Dedifferentiated amniotic fluid mesenchymal stem cell (primary cell): Measurements from ENCODE around the gene BRMS1.

Experiments
- DNase-seq: peaks from one replicate; pipeline ENCODE4 v3.0.0-alpha.2; 2016; ENCODE audit errors: extremely low spot score

Gene BRMS1

DNA sequence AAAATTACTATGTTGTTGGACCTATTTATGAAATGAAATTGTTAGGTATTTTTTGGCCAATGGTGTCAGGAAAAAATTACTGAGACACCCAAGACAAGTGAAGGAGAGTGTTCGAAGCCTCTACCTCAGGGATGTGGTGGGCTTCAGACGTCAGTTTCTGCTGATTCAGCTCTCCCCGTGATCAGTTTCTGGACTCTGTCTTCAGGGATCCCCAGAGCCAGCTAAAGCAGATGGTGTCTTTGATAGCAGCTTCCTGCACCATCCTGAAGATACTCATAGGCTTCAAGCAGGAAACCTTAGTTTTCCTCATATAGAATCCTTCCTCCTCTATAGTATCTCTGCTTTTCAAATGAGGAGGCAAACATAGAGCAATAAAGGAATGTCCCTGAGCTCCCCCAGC is 35.4 kb downstream of the BRMS1 start:
- DNase-seq: no peak

DNA sequence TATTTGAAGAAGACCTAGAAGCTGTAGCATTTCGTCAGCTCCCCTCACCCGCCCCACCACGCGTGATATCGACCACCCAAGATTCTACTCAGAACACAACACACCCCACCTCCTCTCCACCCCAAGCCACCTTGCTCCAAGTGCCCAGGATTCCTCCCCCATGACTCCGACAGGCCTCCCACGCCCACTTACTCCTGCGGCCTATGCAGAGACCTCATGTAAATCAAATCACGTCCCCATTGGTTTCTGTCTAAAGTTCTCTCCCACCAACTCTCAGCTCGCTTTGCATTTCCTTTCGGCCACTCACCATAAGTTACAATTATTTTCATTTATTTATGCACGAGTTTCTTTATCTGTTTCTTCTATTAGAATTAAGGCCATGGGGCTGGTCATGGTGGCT is 42.2 kb downstream of the BRMS1 start:
- DNase-seq: no peak

DNA sequence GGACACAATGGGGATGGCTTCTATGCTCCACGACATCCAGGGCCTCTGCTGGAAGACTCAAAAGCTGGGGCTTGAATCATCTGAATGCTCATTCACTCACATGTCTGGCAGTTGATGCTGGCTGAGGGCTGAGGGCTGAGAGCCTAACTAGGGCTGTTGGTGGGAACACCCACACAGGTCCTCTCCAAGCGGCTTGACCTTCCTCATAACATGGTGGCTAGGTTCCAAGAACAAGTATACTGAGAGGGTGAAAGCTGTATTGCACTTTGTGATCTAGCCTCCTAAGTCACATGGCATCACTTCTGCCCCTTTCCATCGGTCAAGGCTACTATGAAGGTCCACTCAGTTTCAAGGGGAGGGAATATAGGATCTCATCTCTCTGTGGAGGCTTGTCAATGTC is 45.7 kb downstream of the BRMS1 start:
- DNase-seq: no peak

DNA sequence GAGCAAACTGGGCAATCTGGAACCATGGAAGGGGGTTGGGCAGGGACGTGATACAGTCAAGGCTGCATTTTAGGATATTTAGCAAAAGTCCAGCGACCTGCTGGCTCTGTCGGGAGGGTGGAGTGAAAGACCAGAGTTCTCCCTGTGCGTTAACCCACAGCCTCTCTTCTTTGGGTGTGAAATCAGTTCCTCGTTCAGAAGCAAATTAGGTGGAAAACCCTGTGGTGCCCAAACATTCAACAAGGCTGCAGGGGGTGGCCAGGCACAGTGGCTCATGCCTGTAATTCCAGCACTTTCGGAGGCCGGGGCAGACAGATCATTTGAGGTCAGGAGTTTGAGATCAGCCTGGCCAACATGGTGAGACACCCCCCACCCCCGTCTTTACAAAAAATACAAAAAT is 47.3 kb downstream of the BRMS1 start:
- DNase-seq: no peak

DNA sequence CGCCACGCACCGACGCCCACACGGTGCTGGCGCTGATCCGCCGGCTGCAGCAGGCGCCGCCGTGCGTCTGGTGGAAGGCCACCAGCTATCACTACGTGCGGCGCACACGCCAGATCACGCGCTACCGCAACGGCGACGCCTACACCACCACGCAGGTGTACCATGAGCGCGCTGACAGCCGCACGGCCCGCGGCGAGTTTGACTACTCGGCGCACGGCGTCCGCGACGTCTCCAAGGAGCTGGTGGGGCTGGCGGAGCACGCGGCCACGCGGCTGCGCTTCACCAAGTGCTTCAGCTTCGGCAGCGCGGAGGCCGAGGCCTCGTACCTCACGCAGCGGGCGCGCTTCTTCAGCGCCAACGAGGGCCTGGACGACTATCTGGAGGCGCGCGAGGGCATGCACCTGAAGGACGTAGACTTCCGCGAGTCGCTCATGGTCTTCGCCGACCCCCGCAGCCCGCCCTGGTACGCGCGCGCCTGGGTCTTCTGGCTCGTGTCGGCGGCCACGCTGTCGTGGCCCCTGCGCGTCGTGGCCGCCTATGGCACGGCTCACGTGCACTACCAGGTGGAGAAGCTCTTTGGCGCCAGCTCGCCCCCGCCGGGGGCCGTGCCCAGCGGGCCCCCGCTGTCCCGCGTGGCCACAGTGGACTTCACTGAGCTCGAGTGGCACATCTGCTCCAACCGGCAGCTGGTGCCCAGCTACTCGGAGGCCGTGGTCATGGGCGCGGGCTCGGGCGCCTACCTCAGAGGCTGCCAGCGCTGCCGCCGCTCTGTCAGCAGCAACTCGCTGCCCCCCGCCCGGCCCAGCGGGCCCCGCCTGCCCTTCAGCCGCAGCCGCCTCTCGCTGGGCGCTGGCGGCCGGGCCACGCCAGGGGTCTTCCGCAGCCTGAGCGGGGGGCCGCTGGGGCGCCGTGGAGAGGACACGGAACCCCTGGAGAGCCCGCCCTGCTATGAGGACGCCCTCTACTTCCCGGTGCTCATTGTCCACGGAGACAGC is 50.0 kb downstream of the BRMS1 start:
- no peak for DNase-seq

DNA sequence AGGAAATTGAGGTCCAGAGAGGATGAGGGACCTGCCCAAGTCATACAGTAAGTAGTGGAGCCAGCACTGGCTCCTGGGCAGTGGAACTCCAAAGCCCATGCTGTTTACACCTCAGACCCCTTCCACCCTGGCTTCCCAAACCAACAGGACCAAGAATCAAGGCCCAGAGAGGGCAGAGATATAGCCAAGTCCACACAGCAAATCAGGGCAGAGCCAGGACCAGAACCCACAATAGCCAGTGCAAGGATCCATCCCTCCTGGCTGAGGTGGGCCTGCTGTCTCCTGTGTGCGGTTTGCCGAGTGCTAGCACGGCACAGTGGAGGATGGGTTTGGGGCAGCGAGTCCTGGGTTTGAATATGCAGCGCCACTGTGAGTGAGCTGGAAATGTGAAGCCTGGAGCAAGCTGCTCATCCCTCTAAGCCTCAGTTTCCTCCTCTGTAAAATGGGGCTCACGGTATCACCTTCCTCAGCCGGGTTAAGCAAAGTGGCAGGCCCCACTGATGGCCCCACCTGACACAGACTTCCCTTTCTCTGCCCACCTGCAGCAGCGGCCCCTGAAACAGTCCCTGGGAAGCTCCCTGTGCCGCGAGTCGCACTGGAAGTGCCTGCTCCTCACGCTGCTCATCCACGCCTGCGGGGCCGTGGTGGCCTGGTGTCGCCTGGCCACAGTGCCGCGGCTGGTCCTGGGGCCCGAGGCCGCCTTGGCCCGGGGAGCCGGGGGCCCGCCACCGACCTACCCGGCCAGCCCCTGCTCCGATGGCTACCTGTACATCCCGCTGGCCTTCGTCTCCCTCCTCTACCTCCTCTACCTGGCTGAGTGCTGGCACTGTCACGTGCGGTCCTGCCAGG is 50.9 kb downstream of the BRMS1 start:
- DNase-seq: no peak

DNA sequence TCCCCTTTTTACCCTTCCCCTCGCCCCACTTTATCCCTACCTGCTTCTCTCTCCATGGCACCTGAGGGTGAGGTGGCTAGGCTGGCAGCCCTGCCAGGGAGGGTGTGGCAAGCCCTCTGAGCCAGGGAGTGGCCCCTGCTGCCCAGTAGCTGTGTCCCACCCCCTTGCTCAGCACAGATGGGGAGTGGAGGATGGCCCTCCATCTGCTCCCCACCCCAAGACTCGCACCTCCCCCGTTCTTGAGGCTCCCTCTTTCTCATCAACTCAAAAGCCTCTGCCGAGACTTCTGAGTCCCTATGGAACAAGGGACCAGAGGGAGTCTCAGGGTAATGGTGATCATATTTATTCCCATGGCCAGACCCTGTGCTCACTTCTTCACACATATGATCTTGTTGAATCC is 51.6 kb downstream of the BRMS1 start:
- DNase-seq: no peak

DNA sequence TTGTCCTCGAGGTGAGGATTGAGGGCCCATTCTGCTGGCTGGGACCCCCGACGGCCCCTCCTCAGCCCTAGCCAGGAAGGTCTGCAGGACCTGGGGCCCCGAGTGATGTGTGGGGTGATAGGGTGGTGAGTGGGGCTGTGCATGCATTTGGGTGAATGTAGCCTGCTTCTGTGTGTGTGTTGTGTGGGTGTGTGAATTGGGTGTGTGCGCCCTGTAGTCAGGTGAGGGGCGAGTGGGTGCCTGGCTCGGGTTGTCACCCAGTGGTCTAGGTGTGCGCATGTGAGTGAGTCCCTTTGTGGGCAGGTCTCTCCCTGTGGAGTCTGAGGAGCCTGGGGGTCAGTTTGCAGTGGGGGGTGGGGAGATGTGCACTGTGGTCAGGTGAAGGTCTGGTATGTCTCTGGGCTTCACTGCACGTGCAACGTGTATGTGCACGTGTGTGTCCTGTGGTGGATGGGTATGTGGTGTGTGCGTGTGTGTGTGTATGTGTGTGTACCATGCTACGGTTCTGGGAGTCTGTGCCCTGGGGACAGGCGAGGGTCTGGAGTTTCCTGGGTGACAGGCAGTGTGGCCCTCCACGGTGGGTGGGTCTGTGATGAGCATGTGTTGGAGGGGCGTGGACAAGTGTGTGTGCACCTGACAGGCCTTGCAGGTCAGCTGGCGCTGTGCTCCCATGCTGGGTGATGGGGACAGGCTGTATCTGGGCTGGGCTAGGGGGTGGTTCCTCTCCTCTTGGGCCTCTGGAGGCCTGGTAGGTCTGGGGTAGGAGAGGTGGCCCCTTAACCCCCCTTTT is 52.2 kb downstream of the BRMS1 start:
- no peak for DNase-seq

DNA sequence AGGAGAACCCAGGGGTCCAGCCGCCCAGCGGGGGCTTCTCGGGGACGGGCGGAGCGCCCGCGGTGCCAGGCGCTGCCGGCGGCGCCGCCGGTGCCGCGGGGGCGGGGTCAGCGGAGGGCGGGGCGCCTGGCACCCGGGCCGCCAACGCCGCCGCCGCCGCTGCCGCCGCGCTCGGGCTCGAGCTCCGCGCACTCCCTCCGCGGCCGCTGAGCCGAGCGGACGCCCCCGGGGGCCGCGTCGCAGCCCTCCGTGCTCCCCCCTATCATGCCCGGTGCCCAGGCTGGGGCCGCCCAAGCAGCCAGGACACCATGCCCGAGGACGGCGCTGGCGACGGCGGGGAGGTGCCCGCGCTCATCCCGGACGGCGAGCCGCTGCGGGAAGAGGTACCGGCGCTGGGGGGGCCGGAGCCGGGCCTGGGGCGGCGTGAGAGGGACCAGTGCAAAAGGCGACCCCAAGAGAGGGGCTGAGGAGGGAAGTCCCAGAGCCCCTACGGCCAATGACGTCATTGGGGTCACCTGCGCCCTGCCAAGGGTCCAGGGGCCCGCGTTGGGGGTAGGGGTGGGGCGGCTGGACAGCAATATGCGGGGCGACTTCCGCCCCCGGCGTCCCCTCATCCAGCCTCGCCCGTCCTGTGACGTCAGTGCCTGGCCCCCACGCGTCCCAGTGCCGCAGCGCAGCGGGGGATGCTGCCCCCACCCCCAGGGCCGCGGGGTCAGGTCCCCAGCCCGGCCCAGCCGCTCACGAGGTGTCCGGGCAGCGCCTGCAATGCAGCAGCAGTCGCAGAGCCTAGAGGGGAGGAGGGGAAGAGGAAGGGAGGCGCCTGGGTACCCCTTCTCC is 53.0 kb downstream of the BRMS1 start, which contains the start of gene TMEM151A:
TMEM151A (plus strand) TSS at position 189 of the 837 bp plus-strand sequence; CDS start at position 309, 120 bp downstream.
- no peak for DNase-seq

DNA sequence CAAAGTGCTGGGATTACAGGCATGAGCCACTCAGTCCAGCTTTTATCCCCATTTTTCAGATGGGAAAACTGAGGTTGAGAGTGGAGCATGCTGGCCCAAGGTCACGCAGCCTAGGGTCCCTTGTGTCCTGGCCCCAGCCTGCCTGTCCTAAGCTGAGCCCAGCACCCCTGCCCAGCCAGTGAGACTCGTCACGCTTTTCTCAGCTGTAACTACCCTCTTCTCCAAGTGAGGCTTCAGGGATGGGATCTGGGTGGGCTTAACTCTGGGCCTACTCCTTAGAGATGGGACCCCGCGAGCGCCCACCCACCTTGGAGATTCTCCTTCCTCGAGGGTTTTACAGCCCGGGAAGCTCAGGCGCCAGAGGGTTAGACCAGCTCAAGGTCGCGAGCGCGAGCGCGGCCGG is 53.6 kb downstream of the BRMS1 start:
- no peak for DNase-seq

DNA sequence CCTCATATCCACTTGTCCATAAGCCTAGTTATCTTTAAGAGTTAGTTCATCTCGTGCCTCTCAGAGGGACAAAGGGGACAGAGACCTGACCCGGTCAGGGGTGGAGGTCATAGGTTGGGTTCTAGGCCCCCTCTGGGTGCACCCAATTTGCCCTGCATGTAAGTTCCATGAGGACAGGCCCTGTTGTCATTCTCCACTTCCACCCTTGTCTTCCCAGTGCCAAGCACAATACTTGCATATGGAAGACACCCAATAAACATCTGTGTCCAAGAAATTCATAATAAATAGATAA is 54.6 kb downstream of the BRMS1 start:
- no peak for DNase-seq

DNA sequence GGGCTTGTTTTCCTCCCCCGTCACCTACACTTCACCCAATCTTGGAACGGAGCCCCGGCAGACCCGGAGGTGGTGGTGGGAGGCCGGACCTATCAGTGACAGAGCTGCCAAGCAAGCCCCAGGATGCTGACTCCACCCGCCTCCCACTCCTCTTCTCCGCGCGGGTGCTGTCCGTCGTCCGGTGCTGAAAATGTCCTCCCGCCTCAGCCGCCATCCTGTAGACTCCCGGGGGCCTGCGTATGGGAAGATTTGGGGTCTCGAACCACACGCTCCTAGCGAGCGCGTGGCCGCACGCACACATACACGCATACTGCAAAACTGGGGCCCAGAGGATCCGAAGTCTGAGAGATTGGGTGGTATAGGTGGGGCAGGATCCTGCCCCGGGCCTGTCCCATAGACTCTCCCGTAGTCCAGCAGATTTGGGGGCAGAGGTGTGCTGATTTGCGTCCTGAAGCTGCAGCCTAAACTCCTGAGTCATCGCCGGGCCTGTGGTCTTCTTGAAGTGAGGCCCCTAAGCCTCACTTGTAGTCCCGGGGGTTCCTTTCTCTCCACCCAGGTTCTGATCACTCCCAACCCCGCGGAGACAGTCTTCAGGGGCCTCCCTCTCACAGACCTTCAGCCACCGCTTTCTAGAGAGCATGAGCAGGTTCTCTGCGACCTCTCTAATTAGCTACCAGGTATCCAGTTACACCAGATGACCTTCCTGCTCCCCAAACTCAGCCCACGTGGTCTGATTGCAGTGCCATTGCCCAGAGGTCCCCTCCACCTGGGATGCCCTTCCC is 55.2 kb downstream of the BRMS1 start:
- peak; percentile 70 for DNase-seq

DNA sequence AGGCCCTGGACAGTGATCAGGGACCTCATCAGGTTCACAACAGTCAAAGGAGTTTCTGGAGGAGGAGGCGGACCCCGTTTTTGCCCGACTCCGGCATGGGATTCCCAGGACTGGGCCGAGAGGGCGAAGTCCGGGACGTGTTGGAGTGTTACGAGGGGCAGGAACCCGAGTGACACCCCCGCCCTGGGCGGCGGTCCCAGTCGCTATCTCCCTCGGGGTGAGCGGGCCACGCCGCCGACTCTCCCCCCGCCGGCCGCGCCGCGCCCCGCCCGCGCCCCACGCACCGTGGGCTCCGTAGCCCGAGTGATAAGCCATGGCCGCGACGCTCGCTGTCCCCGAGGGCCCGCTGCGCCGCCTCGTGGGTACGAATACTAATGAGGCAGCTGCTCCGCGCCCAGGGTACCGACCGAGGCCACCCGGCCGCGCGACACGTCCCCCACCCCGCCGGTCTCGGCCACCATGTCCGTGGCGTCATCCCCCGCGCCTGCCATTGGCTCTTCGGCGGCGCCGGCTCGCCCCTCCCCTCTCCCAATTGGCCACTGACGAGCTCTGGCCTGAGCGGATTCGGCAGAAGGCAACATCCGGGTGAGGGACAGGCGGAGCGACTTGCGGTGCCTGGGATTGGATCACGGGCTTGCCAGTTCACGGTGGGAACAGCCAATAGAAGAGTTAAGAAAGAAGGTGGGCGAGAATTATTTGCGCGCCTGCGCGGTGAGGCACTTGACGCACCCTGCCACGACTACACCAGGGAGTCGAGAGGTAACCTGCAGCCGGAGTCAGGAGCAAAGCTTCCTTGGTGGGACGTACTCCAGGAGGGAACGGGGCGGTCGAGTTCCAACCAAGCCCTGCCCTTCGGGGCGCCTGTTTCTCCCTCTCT is 56.0 kb downstream of the BRMS1 start, which contains the start of gene YIF1A:
YIF1A (minus strand) TSS at position 473 of the 877 bp plus-strand sequence; CDS start at position 315, 158 bp downstream.
- DNase-seq: peak; percentile 99

DNA sequence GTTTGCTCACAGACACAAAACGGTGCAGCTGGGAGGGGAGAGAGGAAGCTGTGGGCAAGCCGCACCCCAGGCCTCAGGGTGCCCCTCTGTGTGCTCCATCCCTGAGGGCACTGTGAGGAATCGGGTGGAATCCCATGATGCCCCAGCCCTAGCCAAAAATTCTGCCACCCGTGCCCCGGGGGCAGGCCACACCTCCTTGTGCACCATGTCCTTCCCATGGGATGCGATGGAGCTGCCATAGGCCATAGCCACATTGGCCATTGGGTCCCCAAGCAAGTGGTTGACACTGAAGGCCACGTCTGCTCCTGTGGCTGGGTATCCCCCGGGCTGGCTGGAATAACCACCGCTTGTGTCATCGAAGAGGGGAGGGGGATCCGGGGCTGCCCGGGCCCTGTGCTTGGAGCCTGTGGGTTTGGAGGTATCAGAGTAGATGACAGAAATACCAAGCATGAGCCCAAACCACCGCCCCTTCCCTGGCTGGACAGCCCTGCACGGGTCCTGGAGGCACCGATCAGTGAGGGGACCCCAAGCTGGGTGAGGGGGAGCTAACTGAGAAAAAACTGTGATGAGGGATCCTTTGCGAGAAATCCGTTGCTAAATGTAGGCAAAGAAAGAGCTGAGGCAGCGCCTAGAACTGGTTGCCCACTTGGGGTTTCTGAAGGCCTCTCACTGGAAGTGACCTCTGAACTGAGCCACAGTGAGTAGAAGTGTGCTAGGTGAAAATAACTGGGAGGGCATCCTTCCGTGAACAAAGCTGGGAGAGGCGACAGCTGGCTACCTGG is 56.8 kb downstream of the BRMS1 start:
- DNase-seq: no peak
